GM12878 (cell line): ENCODE data around the gene PRDX1. TPM values are rescaled to one million over a fixed set of nuclear protein-coding genes. Genes with fewer than 3 reads are reported as not detected.

ENCODE experiments used
- polyA plus RNA-seq, 11 experiments: library from polyadenylated mRNA; depleted of rRNA in 4 of 11; unstranded in 6 of 11; stranded (reverse) in 5 of 11; fragments of >200 nt; fragmentation: Nextera tagmentation in 4 of 11; fragmentation: Illumina TruSeq in 1 of 11; extraction: Ambion mirVana in 4 of 11; extraction: Trizol in 1 of 11; gene quantifications; 1 replicate in 1 of 11; 2 replicates in 10 of 11; pipeline versions ENCODE4 v1.2.1 to v1.2.3, GENCODE V29; 2011 to 2016; ENCODE audit warnings: inconsistent platforms in 2 of 11, missing spikeins in 2 of 11, low read depth in 1 of 11
- total RNA-seq, 4 experiments: library from RNA; depleted of rRNA in 3 of 4; stranded (reverse); fragments of >200 nt in 3 of 4; fragmentation: Illumina TruSeq in 1 of 4; extraction: Trizol in 1 of 4; gene quantifications; 2 replicates each; pipeline versions ENCODE4 v1.2.1 to v1.2.3, GENCODE V29; 2013 to 2021

PRDX1 gene
- total and polyA plus RNA-seq, 10 of the 15 experiments (the other 5 are each of a cell fraction or from before 2014, with no cell fraction given): 659 to 1,775 (median 811) TPM

Other genes starting within 250 kb of the PRDX1 start
Only the 7 nearest of the 12 such genes appear.
- 5.7 and 6.8 TPM in 2 replicates for gene TESK2, start 30.7 kb downstream of the PRDX1 start, total RNA-seq (2014; rRNA removed)
- 4.4 and 4.7 TPM in 2 replicates for gene TESK2, start 30.7 kb downstream of the PRDX1 start, total RNA-seq (2014; rRNA removed; fragmentation: Illumina TruSeq; extraction: Trizol)
- 6.2 and 7.1 TPM in 2 replicates for gene TESK2, start 30.7 kb downstream of the PRDX1 start, total RNA-seq (2021)
- gene TESK2, start 30.7 kb downstream of the PRDX1 start, polyA plus RNA-seq (2011; rRNA removed): 8.3 and 10.0 TPM in 2 replicates
- 6.7 and 7.5 TPM in 2 replicates for gene TESK2, start 30.7 kb downstream of the PRDX1 start, polyA plus RNA-seq (2014; fragmentation: Illumina TruSeq; extraction: Trizol)
- 1 to 10 TPM; 2.2 to 2.5 TPM for gene TESK2, start 30.7 kb downstream of the PRDX1 start, polyA plus RNA-seq (2014; fragmentation: Nextera tagmentation; extraction: Ambion mirVana)
- gene TESK2, start 30.7 kb downstream of the PRDX1 start, polyA plus RNA-seq (2014; rRNA removed): 5.9 and 7.1 TPM in 2 replicates
- 1 to 10 TPM; 3.6 to 3.9 TPM for gene TESK2, start 30.7 kb downstream of the PRDX1 start, polyA plus RNA-seq (2016; fragmentation: Nextera tagmentation; extraction: Ambion mirVana)
- 2.3 and 3.2 TPM in 2 replicates for gene CCDC163, start 21.8 kb downstream of the PRDX1 start, total RNA-seq (2014; rRNA removed)
- gene CCDC163, start 21.8 kb downstream of the PRDX1 start, total RNA-seq (2014; rRNA removed; fragmentation: Illumina TruSeq; extraction: Trizol): 2.0 and 2.1 TPM in 2 replicates
- 2.4 and 2.9 TPM in 2 replicates for gene CCDC163, start 21.8 kb downstream of the PRDX1 start, total RNA-seq (2021)
- gene CCDC163, start 21.8 kb downstream of the PRDX1 start, polyA plus RNA-seq (2011; rRNA removed): 2.6 and 3.2 TPM in 2 replicates
- gene CCDC163, start 21.8 kb downstream of the PRDX1 start, polyA plus RNA-seq (2014; fragmentation: Illumina TruSeq; extraction: Trizol): 2.7 and 3.0 TPM in 2 replicates
- 1 to 10 TPM; 1.4 to 2.3 TPM for gene CCDC163, start 21.8 kb downstream of the PRDX1 start, polyA plus RNA-seq (2014; fragmentation: Nextera tagmentation; extraction: Ambion mirVana)
- 3.6 and 5.3 TPM in 2 replicates for gene CCDC163, start 21.8 kb downstream of the PRDX1 start, polyA plus RNA-seq (2014; rRNA removed)
- 1 to 10 TPM; 2.3 to 4.0 TPM for gene CCDC163, start 21.8 kb downstream of the PRDX1 start, polyA plus RNA-seq (2016; fragmentation: Nextera tagmentation; extraction: Ambion mirVana)
- 10.8 and 13.6 TPM in 2 replicates for gene MMACHC, start 21.6 kb downstream of the PRDX1 start, total RNA-seq (2014; rRNA removed)
- gene MMACHC, start 21.6 kb downstream of the PRDX1 start, total RNA-seq (2014; rRNA removed; fragmentation: Illumina TruSeq; extraction: Trizol): 7.3 and 7.6 TPM in 2 replicates
- 14.2 and 14.8 TPM in 2 replicates for gene MMACHC, start 21.6 kb downstream of the PRDX1 start, total RNA-seq (2021)
- 5.6 and 6.8 TPM in 2 replicates for gene MMACHC, start 21.6 kb downstream of the PRDX1 start, polyA plus RNA-seq (2011; rRNA removed)
- 8.1 and 11.7 TPM in 2 replicates for gene MMACHC, start 21.6 kb downstream of the PRDX1 start, polyA plus RNA-seq (2014; fragmentation: Illumina TruSeq; extraction: Trizol)
- 1 to 10 TPM; 4.6 to 5.7 TPM for gene MMACHC, start 21.6 kb downstream of the PRDX1 start, polyA plus RNA-seq (2014; fragmentation: Nextera tagmentation; extraction: Ambion mirVana)
- 9.4 and 9.8 TPM in 2 replicates for gene MMACHC, start 21.6 kb downstream of the PRDX1 start, polyA plus RNA-seq (2014; rRNA removed)
- 10 to 100 TPM in 1 of 2 experiments, 1 to 10 TPM in 1; 10.0 to 12.3 TPM for gene MMACHC, start 21.6 kb downstream of the PRDX1 start, polyA plus RNA-seq (2016; fragmentation: Nextera tagmentation; extraction: Ambion mirVana)
- gene AKR1A1, start 28.9 kb upstream of the PRDX1 start, total RNA-seq (2014; rRNA removed): 208 and 209 TPM in 2 replicates
- gene AKR1A1, start 28.9 kb upstream of the PRDX1 start, total RNA-seq (2014; rRNA removed; fragmentation: Illumina TruSeq; extraction: Trizol): 187 and 189 TPM in 2 replicates
- gene AKR1A1, start 28.9 kb upstream of the PRDX1 start, total RNA-seq (2021): 259 and 260 TPM in 2 replicates
- 243 and 335 TPM in 2 replicates for gene AKR1A1, start 28.9 kb upstream of the PRDX1 start, polyA plus RNA-seq (2011; rRNA removed)
- 182 and 222 TPM in 2 replicates for gene AKR1A1, start 28.9 kb upstream of the PRDX1 start, polyA plus RNA-seq (2014; fragmentation: Illumina TruSeq; extraction: Trizol)
- 100 to 1,000 TPM; 199 to 200 TPM for gene AKR1A1, start 28.9 kb upstream of the PRDX1 start, polyA plus RNA-seq (2014; fragmentation: Nextera tagmentation; extraction: Ambion mirVana)
- 253 and 265 TPM in 2 replicates for gene AKR1A1, start 28.9 kb upstream of the PRDX1 start, polyA plus RNA-seq (2014; rRNA removed)
- 100 to 1,000 TPM; 309 to 334 TPM for gene AKR1A1, start 28.9 kb upstream of the PRDX1 start, polyA plus RNA-seq (2016; fragmentation: Nextera tagmentation; extraction: Ambion mirVana)
- gene NASP, start 62.2 kb upstream of the PRDX1 start, total RNA-seq (2014; rRNA removed): 177 and 183 TPM in 2 replicates
- gene NASP, start 62.2 kb upstream of the PRDX1 start, total RNA-seq (2014; rRNA removed; fragmentation: Illumina TruSeq; extraction: Trizol): 276 and 278 TPM in 2 replicates
- gene NASP, start 62.2 kb upstream of the PRDX1 start, total RNA-seq (2021): 180 and 184 TPM in 2 replicates
- gene NASP, start 62.2 kb upstream of the PRDX1 start, polyA plus RNA-seq (2011; rRNA removed): 187 and 191 TPM in 2 replicates
- gene NASP, start 62.2 kb upstream of the PRDX1 start, polyA plus RNA-seq (2014; fragmentation: Illumina TruSeq; extraction: Trizol): 321 and 355 TPM in 2 replicates
- gene NASP, start 62.2 kb upstream of the PRDX1 start, polyA plus RNA-seq (2014; fragmentation: Nextera tagmentation; extraction: Ambion mirVana): 100 to 1,000 TPM; 111 to 175 TPM
- gene NASP, start 62.2 kb upstream of the PRDX1 start, polyA plus RNA-seq (2014; rRNA removed): 195 and 220 TPM in 2 replicates
- gene NASP, start 62.2 kb upstream of the PRDX1 start, polyA plus RNA-seq (2016; fragmentation: Nextera tagmentation; extraction: Ambion mirVana): 100 to 1,000 TPM; 234 to 238 TPM
- 1.1 and 1.8 TPM in 2 replicates for gene CCDC17, start 102.2 kb upstream of the PRDX1 start, total RNA-seq (2014; rRNA removed)
- 0.64 and 0.76 TPM in 2 replicates for gene CCDC17, start 102.2 kb upstream of the PRDX1 start, total RNA-seq (2014; rRNA removed; fragmentation: Illumina TruSeq; extraction: Trizol)
- 1.7 and 1.9 TPM in 2 replicates for gene CCDC17, start 102.2 kb upstream of the PRDX1 start, total RNA-seq (2021)
- gene CCDC17, start 102.2 kb upstream of the PRDX1 start, polyA plus RNA-seq (2011; rRNA removed): 0.46 and 0.87 TPM in 2 replicates
- gene CCDC17, start 102.2 kb upstream of the PRDX1 start, polyA plus RNA-seq (2014; fragmentation: Illumina TruSeq; extraction: Trizol): 0.24 and 0.40 TPM in 2 replicates
- under 1 TPM; 0.15 to 0.32 TPM for gene CCDC17, start 102.2 kb upstream of the PRDX1 start, polyA plus RNA-seq (2014; fragmentation: Nextera tagmentation; extraction: Ambion mirVana)
- 1.2 and 1.6 TPM in 2 replicates for gene CCDC17, start 102.2 kb upstream of the PRDX1 start, polyA plus RNA-seq (2014; rRNA removed)
- under 1 TPM; 0.16 to 0.62 TPM for gene CCDC17, start 102.2 kb upstream of the PRDX1 start, polyA plus RNA-seq (2016; fragmentation: Nextera tagmentation; extraction: Ambion mirVana)
- gene GPBP1L1, start 164.6 kb upstream of the PRDX1 start, total RNA-seq (2014; rRNA removed): 76.2 and 85.0 TPM in 2 replicates
- gene GPBP1L1, start 164.6 kb upstream of the PRDX1 start, total RNA-seq (2014; rRNA removed; fragmentation: Illumina TruSeq; extraction: Trizol): 91.3 and 91.6 TPM in 2 replicates
- 78.9 and 80.5 TPM in 2 replicates for gene GPBP1L1, start 164.6 kb upstream of the PRDX1 start, total RNA-seq (2021)
- 81.9 and 123 TPM in 2 replicates for gene GPBP1L1, start 164.6 kb upstream of the PRDX1 start, polyA plus RNA-seq (2011; rRNA removed)
- 85.5 and 122 TPM in 2 replicates for gene GPBP1L1, start 164.6 kb upstream of the PRDX1 start, polyA plus RNA-seq (2014; fragmentation: Illumina TruSeq; extraction: Trizol)
- 10 to 100 TPM; 37.3 to 44.0 TPM for gene GPBP1L1, start 164.6 kb upstream of the PRDX1 start, polyA plus RNA-seq (2014; fragmentation: Nextera tagmentation; extraction: Ambion mirVana)
- gene GPBP1L1, start 164.6 kb upstream of the PRDX1 start, polyA plus RNA-seq (2014; rRNA removed): 42.9 and 51.1 TPM in 2 replicates
- 10 to 100 TPM; 83.6 to 85.6 TPM for gene GPBP1L1, start 164.6 kb upstream of the PRDX1 start, polyA plus RNA-seq (2016; fragmentation: Nextera tagmentation; extraction: Ambion mirVana)